Hematopoietic multipotent progenitor cell treated with erythropoietin and hydrocortisone succinate and interleukin-3 and kit ligand, for 4 days (in vitro differentiated cells): Measurements from ENCODE around the gene MCFD2.
A peak's percentile ranks its signal among the peaks of the same experiment; 100 is the strongest.

Source experiments
- DNase-seq: peaks from one replicate; pipeline ENCODE4 v3.0.0-alpha.2; 2015

Gene MCFD2

DNA sequence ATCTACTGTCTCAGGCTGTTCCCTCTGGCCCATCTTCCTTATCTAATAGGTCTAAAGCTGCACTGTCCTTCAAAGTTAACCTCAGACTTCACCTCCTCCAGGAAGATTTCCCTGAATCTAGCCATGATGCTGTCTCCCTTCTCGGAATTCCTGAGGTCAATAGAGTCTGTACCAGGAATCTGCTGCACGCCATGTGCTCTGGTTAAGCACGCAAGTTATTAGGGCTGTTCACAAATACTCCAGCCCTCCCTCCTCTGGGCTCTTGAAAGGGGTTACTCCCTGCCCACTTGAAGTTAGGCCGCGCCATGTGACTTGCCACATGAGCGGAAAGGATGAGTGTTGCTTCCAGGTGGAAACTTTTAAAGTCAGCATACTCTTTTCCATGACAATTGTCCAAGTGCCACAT, 43.6 kb downstream of the MCFD2 start:
- DNase-seq: no peak

DNA sequence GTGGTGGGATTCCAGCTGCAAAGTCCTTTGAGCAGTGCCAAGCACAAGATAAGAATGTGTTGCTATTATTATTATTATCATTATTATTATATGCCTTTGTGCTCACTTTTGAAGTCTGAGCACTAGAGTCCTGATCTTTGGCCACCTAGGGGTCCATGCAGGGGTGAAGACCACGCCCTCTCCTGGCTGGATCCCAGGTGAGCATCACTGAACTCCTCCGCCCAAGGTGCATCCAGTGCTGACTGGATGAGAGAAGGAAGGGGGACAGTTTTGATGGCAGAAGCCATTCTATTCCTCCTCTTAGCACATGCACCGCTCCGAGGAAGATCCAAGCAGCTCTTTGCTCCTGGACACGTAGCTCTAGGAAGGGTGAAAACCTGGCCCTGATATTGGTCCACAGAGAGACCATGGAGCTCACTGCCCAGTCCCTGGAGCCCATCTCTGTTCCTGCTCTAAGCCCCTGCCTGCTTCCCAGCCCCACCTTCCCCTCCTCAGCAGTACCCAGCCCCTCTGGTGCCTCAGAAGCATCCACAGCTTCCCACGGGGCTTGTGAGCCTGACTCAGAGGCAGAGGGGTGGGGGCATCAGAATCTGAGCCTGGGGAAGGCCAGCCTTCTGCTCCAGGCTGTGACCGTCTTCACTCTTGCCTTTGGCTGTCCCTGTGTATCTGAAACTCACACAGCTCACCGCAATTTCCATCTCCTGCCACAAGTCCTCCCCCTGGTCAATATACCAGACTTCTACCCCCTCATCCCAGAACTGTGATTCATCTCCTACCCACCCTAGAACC, 45.4 kb downstream of the MCFD2 start:
- no peak for DNase-seq

DNA sequence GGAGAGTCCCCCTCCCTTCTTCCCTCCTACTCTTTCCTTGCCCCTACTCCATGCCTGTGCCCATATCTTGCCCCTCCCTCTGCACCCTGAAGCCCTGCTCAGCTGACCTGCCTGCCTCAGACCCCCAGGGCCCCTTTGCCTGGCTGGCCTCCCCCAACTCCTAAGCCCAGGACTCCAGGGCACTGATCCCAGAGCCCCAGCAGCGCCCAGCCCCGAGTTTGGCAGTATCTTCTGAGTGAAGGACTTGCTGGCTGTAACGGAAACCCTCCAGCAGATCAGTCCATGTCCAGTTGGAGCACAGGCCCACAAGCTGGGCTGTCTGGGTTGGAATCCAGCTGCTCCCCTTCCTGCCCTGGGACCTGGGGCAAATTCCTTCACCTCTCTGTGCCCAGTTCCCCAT, 46.0 kb downstream of the MCFD2 start:
- no peak for DNase-seq

DNA sequence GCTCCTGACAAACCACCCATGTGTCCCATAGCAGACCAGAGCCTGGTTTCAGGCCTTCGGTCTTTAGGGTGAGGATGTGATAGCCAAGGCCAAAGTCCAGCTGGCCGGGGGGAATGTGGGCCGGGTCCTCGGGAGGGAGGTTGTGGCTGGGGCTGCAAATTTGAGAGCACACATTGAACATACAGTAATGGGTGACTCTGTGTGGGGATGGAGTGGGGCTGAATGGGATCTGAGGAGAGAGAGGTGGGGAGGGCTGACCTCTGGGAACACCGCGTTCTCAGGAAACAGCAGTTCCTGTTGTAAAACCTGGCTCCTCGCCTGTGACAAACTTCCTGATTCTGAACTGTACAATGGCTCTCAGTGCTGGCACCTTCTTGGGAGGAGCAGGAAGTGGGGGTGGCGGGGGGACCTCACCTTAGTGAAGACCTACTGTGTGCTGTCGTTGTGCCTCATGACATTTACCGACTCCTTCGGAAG, 48.8 kb downstream of the MCFD2 start:
- peak; percentile 63 for DNase-seq

DNA sequence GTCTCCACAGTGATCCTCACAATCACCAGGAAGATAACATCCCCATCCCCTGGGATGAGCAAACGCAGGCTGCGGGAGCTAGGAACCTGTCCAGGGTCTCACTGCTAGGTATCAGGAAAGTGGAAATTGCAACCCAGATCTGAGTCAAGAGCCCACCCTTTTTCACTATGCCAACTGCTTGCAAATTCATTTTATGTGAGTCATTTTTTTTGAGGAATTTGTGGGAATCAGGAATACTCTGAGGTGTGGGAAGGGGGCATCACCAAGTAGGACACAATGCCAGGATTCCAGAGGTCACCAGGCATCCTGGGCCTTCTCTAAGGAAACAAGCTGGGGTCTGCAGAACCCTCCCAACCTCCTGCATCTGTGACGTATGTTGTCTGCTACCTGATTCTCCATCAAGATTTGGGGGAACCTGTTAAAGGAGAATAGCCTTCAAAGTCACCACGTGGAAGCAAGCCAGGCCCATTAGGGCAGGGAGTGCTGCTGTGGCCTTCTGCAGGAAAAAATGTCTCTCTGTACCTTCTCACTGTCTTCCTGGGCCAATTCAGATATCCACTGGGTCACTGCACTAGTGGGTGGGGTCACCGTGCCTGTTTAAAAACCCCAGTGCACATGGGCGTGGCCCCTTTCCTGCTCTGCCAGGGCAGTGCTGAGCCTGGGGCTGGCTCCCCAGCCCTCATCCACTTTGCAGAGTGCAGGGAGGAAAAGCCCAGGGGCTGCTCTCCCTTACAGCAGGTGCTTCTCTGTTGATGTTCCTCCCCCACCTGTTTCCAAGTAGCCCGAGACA, 50.2 kb downstream of the MCFD2 start:
- DNase-seq: peak; percentile 65

DNA sequence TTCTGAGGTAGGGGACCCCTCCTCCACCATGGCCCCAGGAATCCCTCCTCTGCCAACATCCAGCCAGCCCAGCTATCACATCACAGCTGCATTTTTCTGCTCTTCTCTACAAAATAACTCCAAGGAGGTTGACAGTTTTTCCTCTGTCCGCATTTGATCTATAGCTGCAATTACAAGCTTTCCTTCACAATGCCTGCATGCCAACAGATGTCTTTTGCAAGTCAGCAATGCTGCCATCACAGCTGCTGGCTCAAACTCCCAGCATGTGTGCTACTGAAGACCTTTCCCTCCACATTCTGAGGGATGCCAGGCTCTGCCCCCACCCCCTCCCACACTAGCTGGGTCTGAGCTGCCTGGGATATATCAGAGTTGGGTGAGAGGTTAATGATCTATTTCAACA, 51.7 kb downstream of the MCFD2 start:
- no peak for DNase-seq

DNA sequence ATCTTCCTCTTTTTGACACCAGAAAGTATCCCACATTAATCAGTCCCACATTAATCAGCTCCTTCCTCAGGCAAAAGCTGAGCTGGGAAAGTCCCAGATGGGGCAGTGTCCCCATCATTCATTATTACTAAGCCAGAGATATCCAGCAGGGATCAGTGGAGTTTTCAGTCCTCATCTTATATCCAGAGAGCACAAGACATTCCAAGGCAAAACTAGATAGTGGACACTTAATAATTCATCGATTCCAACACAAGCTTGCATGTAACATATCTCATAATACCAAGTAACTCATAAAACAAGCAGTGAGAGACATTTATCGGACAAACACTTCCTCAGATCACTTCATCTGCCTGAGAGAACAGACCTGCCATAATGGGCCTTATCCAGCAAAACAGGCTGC, 53.1 kb downstream of the MCFD2 start:
- DNase-seq: no peak

DNA sequence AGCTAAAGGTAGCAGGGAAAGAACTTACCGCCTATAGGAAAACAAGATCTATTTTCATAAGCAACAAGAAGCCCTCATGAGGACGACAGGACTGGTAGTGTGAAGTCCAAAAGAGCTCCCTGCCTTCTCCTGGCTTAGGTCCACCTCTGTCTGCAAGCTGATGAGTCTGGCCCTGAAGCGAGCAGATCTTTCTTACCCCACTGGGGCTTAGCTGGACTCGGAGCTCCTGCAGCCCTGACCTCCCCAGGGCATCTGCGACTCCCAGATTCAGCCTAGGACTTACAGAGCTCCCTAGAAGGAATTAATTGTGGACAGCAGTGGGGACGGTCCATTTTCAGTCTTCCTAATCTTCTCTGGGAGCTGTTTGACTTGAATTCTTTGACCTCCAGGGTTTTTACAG, 53.7 kb downstream of the MCFD2 start:
- DNase-seq: no peak

DNA sequence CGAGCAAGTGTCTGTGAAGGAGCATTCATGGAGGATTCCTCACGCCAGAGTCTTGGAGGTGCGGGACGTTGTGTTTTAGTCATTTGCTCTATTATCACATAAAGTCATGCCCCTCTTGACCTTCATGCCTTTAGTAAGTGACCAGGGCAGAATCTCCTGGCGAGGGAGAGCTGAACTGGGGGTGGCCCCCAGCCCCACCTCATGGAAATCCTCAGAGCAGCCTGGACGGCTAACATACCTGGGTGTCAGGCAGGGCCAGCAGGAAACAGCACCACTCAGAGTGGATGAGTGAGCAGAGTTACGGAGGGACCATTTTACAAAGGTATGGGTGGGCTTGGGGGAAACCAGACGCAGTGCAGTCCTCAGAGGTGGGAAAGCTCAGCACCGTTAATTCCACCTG, 56.1 kb downstream of the MCFD2 start:
- DNase-seq: no peak

DNA sequence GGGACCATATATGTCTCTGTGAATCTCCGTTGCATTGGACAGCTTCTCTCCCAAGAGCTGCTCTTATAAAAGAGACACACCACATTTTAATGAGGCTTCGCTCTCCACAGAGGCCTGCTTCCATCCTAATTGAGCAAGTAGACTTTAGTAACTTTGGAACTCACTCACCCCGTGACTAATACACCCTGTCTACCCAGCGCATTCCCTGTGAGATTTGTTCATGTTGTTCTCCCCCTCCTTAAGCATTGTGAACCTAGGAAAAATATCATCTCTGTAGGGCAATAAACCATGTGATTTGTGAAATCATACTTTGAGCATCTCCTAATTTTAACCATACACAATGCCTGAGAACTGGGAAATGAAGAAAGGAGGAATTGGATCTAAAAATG, 56.9 kb downstream of the MCFD2 start:
- no peak for DNase-seq

DNA sequence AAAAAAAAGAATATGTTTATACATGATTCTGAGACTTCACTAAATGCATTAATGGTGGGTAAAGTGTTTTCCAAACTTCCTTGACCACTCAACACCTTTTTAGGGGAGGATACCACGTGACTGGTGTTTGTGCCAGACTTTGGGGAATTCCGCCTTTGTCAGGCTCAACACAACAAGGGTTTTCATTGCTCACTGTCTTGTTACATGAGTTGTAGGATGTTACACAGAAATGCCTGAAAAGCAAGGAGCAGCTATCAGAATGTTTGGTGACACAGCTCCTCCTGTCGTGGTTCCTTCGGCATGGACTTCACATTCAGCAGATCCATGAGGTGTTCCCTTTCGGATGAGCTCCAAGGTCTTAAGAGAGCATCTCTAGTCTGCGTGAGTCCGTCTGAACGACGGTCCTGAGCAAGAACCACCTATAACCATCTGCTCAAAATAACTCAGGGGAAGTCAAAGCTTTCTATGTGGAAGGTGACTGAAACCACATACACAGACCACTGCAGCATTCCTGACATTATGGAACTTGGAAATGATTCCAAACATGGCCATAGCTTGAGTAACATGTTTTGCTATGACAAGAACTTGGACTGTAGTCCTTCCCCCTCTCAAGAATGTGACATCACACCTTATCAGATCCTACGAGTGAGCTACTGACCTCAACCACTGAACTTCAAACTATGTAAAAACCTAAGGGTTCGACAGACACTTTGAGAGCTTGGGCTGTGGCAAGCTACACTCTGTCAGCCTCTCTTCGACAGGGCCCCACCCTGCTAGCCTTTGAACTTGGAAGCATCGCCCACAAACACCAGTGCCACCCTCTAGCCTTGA, 57.5 kb downstream of the MCFD2 start:
- peak; percentile 34 for DNase-seq

DNA sequence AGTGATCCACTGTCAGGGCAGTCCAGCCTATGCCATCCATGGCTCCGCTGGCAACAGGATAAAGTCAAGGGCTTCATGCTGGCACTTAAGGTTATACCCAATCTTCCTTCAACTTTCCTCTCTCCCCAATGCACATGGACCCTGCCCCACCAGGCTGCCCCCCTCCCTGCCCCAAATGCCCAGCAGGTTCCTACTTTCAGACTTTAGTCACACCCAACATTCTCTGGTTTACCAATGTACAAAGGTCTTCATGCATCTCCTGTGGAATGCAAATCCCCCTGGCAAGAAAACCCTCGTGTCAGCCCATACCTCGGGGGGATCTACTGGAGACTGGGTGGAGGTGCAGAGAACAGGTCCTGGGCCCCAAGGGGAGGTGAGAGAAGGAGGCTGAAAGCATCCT, 59.3 kb downstream of the MCFD2 start:
- no peak for DNase-seq

DNA sequence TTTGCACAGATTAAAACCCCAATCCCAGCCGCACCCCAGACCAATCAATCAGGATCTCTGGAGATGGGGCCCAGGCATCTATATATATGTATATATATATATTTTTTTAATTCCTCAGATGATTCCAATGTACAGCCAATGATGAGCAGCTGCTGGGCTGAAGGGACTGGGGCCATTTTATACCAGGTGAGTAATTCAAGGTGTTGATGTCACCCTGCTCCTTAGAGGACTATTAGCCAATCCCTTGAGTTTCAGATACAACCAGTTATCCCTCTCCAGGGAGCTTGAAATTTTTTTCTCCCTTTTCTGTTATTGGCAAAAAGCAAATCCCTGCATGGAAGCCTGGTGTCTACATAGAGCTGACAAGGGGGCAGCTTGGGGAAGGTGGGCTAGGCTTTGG, 59.8 kb downstream of the MCFD2 start:
- DNase-seq: no peak

DNA sequence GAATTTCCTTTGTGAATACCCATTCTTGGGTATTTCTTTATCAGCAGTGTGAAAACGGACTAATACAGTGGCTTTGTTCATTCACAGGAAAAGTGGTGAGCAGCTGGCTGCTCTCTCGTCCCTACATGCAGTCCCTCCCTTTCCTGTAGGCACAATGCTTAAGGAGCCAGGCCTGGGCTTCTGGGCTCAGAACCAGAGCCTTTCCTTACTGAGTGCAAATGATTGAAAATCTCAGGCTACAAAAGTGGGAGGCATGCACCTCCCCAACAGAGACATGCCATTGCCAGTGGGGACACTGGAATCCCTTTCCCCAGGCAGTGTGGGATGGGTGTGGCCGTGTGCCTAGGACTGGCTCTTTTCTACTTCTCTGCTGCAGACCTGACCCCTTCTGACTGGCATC, 61.3 kb downstream of the MCFD2 start:
- no peak for DNase-seq

DNA sequence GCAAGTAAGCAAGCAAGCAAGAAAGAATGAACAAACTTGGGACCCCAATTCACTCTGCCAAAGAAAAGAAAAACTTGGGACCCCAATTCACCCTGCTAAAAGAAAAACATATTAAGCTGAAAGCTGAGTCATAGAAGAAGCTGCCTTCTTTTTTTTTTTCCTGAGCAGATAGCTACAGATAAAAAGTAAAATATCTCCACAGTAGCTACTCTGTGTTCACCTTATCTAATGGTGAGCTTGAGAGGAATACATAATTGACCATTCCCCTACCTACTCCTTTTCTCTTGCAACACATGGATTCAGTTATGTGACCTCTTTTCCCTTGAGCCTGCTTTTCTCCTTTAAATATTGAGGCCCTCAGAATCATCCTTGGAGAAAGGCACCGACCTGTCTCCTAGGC, 63.0 kb downstream of the MCFD2 start:
- DNase-seq: no peak

DNA sequence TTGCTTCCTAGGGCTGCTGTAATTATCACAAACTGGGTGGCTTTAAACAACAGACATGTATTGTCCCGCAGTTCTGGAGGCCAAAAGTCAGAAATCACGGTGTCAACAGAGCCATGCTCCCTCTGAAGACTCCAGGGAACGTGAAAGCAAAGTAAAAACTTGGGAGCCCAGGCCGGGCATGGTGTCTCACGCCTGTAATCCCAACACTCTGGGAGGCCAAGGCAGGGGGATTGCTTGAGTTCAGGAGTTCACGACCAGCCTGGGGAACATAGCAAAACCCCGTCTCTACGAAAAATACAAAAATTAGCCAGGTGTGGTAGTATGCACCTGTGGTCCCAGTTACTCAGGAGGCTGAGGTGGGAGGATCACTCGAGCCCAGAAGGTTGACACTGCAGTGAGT, 63.5 kb downstream of the MCFD2 start:
- no peak for DNase-seq
